CD4-positive, alpha-beta T cell treated with Interleukin-4 for 4 hours (primary cell): ENCODE measurements around the gene STK32C.
A peak's percentile ranks its signal among the peaks of the same experiment; 100 is the strongest.

Source experiments
- DNase-seq: peaks from one replicate; pipeline ENCODE4 v3.0.0-alpha.2; 2020

Gene STK32C

GRCh38 chr10:132242103-132242840 lies 65.5 kb downstream of the STK32C start:
- DNase-seq = no peak

GRCh38 chr10:132241496-132241895 lies 66.3 kb downstream of the STK32C start:
- no peak for DNase-seq

GRCh38 chr10:132241086-132241485 lies 66.7 kb downstream of the STK32C start:
- DNase-seq = no peak

GRCh38 chr10:132240581-132240980 lies 67.2 kb downstream of the STK32C start:
- DNase-seq = no peak

- DNase-seq = no peak
These were observed 67.6 kb downstream of the STK32C start for GRCh38 chr10:132240156-132240555.

- DNase-seq = no peak
These were observed 68.4 kb downstream of the STK32C start for GRCh38 chr10:132239126-132240031.

GRCh38 chr10:132238371-132239125 lies 69.2 kb downstream of the STK32C start:
- no peak for DNase-seq

GRCh38 chr10:132237871-132238270 lies 69.9 kb downstream of the STK32C start:
- DNase-seq = no peak

GRCh38 chr10:132237396-132237795 lies 70.4 kb downstream of the STK32C start:
- no peak for DNase-seq

GRCh38 chr10:132236881-132237280 lies 70.9 kb downstream of the STK32C start:
- DNase-seq = no peak

- DNase-seq = no peak
These were observed 71.6 kb downstream of the STK32C start for GRCh38 chr10:132236161-132236560.

- no peak for DNase-seq
These were observed 72.9 kb downstream of the STK32C start for GRCh38 chr10:132234860-132235259.

GRCh38 chr10:132233501-132234085 lies 74.2 kb downstream of the STK32C start:
- no peak for DNase-seq

- no peak for DNase-seq
These were observed 74.8 kb downstream of the STK32C start for GRCh38 chr10:132232981-132233380.

- peak; percentile 47 for DNase-seq
These were observed 75.5 kb downstream of the STK32C start for GRCh38 chr10:132232023-132232951.

GRCh38 chr10:132231656-132232022 lies 76.1 kb downstream of the STK32C start:
- DNase-seq = no peak

- no peak for DNase-seq
These were observed 77.1 kb downstream of the STK32C start for GRCh38 chr10:132230557-132231210.

- DNase-seq = peak; percentile 36
These were observed 77.8 kb downstream of the STK32C start for GRCh38 chr10:132229834-132230556.

- DNase-seq = no peak
These were observed 78.7 kb downstream of the STK32C start for GRCh38 chr10:132229096-132229495.

- DNase-seq = no peak
These were observed 79.1 kb downstream of the STK32C start for GRCh38 chr10:132228616-132229015.
